NCI-H2196 treated with DMSO at 0.1 percent for 48 hours (cell line): Measurements from ENCODE around the gene SLCO4C1.

Source experiments
- DNase-seq: peaks from one replicate; lab custom pipeline; 2025; ENCODE audit not compliant: unreplicated experiment; lab: John Stamatoyannopoulos, UW

The SLCO4C1 gene

GRCh38 chr5:102271759-102272158 is 24.3 kb downstream of the SLCO4C1 start:
- DNase-seq = no peak

DNA sequence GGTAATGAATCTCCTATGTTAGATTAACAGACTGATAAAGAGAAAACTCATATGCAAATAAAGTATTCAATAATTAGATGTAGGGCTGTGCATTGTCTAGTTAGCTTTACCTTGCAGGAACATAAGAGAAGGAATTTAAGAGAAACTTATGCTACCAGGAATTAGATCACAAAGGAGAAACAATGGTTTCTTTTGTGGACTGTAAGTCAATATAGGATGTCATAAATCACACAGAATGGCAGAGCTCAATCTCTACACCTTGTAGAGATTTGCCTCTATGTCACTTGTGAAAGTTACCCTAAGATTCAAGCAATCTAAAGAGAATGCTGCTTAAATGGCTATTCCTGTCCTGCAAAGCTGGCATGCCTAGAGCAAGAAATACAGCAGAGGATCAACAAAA is 26.0 kb downstream of the SLCO4C1 start:
- no peak for DNase-seq

- DNase-seq = no peak
These were observed 33.4 kb downstream of the SLCO4C1 start for GRCh38 chr5:102262688-102263087.

- DNase-seq = no peak
These were observed 46.7 kb downstream of the SLCO4C1 start for GRCh38 chr5:102249381-102249780.

DNA sequence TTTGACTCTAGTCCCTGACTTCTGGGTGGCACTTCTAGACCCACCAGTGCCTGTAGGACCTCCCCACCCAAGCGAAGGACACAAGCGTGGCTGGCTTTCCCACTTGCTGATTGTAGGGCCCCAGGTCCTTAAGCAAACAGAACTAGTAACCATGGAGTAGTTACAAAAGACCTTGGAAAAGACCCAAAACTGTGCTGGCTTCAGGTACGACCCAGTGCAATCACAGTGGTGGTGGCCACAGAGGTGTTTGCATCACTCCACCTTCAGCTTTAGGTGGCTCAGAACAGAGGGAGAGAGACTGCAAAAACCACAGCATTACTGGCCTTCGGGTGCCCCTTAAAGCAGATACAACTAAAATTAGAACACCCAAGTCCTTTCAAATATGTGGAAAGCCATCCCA is 52.9 kb downstream of the SLCO4C1 start:
- DNase-seq = no peak

DNA sequence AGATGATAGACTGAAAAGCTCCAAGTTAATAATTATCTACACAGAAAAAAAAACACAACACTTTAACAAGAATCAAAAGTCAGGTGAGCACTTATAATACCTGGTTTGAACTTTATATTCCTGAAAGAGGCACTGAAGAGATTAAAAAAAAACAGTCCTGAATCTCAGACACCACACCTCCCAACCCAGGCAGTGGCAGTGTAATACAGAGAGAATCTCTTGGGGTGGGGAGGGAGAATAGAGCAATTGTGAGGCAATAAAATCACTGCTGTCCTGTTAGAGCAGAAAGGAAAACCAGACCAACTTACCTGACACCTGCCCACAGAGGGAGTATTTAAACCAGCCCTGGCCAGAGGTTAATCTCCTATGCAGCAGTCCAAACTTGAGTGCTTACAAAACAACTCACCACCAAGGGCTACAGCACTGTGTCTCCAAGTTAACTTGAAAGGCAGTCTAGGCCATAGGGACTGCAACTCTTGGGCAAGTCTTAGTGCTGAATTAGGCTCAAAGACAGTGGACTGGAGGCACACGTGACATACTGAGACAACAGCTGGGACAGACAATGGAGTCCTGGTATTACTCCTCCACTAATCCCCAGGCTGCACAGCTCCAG is 54.2 kb downstream of the SLCO4C1 start:
- DNase-seq = no peak

DNA sequence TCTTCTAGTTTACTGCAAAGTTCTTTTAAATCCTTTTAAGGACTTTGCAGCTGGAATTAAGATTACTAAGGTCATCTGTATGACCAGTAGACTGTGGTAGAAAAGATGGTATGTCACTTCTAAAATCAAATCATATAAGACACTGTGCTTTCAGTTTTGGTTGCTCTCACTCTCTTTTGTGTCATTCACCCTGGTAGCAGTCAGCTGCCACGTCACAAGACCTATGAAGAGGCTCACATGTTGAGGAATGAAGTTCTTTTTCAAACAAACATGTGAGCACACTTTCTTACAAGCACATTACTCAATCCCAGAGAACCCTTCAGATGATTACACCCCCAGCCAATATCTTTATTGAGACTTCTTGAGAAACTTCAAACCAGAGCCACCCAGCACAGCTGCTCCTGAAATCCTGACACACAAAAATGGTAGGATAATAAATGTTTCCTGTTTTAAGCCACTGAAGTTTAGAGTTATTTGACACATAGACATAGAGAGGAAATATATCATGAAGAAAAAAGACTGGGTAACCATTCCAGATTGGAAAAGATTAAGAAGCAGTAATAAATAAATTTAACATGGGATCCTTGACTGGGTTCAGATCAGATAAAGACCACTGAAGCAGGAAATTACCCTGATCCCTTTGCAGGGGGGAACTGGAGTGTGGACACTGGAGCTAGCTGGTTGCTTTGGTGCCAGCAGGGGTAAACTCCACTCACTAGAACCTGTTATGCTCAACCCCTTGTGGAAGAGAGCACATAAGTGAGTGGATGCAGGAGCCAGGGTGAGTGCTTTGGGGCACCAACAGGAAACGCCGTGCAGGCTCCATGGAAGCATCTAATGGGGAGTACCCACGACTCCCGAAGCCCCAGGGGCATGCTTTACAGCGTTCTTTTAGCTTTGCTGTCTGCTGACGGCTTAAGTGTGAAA is 64.1 kb downstream of the SLCO4C1 start:
- DNase-seq = no peak

DNA sequence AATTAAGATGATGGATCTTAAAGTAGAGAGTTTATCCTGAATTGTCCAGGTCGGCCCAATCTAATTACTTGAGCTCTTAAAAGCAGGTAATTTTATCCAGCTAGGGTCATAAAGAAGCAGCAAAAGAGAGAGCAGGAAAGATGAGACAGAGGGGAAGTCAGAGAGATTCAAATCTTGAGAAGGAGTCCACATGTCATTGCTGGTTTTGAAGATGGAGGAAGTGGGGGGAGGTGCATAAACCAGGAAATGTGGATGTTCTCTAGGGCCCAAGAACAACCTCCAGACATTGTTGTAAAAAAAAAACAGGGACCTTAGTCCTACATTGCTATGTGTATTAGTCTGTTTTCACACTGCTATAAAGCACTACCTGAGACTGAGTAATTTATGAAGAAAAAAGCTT is 66.4 kb downstream of the SLCO4C1 start:
- DNase-seq = no peak

- DNase-seq = no peak
These were observed 69.8 kb downstream of the SLCO4C1 start for GRCh38 chr5:102226321-102226720.

DNA sequence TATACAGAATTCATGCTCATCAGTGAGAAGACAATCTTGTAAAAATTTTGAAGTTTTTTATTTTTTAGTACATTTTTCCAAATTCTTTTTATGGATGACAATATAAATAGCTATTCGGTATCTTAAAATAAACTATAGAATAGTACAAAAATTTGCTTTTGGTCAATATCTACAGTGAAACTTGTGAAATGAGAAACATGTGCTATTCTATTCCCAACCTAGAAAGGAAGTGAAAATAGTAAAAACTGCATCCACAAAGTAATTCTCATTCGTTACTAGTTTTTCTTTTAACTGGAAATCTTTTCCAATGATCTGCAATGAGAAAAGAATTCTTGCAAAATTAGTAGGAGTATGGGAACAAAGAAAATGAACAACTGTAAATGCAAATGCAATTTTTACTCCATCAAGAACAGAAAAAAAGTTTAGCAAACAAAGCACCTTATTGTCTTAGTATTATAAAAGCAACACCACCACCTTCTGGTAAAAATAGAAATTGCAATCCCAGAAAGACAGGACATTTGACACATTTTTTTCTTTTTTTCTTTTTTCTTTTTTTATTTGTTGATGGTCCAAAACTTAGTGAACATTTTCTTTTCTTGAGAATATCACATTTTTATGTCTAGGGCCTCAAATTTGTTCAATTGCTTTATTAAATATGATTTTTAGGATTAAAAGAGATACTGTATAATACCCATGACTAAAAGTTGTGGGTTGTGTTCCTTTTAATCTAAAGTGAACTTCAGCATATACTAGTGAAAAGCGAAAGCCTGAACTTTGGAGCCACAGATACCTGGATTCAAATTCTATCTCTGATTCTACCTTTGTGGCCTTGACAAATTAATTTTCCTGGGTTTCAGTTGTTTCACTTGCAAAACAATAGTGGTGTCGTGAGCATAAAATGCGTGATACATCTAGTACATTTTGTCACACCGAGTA is 72.3 kb downstream of the SLCO4C1 start:
- no peak for DNase-seq

GRCh38 chr5:102222772-102223171 is 73.3 kb downstream of the SLCO4C1 start:
- no peak for DNase-seq

DNA sequence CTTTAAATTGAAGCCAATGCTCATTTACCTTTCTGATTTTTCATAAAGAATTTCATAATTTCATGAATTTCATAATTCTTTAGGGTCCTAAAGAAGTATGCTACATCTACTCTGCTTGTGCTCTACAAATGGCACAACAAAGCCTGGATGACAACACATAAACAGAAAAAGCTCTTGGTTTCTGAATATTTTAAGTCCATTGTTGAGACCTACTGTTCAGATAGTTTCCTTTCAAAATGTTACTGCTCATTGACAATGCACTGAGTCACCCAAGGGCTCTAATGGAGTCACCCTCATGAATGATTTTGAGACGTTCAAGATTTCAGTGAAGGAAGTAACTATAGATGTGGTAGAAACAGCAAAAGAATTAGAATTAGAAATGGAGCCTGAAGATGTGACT is 74.1 kb downstream of the SLCO4C1 start:
- DNase-seq = no peak

DNA sequence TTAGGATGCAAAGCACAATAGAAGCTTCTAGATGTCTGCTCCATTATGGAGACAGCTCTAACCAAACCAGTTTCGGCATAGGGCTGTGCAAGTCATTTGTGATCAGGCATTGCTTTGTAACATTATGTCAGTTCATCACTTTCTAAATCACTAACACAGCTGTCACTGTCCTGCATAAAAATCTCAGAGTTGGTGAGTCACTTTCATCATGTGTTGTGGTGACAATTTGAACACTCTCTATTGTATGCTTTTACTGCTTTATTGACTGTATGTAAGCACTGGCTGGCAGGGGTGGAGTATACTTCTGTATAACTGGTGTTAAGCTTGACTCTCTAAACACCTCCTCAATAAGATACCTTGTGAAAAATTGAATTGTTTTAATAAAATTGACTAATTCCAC is 77.9 kb downstream of the SLCO4C1 start:
- DNase-seq = no peak

DNA sequence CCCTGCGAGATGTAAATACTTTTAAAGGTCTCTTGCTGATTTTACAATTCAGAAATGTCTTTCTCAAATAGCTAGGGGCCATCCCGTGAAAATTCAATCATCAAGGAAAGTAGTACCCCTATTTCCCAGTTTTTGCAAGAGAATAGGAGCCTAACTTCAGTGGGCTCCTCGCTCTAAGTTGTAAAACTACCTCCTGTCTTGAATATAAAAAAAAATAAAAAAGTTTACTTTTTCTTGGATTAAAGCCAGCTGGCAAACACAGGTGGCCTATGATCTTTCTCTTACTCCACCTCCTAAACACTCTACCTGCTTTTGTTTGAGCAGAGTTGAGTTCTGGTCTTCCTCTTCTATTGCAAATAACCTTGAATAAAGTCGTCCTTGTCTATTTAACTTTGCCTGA is 79.4 kb downstream of the SLCO4C1 start:
- no peak for DNase-seq

GRCh38 chr5:102211165-102211564 is 84.9 kb downstream of the SLCO4C1 start:
- DNase-seq = no peak

GRCh38 chr5:102200861-102201260 is 95.2 kb downstream of the SLCO4C1 start:
- DNase-seq = no peak

DNA sequence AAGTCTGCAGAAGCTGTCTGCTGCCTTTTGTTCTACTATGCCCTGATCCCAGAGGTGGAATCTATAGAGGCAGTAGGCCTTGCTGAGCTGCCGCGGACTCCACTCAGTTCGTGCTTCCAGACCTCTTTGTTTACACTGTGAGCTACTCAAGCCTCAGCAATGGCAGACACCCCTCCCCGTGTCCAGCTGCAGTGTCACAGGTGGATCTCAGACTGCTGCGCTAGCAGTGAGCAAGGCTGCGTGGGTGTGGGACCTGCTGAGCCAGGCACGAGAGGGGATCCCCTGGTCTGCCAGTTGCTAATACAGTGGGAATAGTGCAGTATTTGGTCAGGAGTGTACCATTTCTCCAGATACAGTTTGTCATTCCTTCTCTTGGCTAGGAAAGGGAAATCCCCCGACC is 99.6 kb downstream of the SLCO4C1 start:
- no peak for DNase-seq
